ENCODE data around the gene AFAP1.

Gene AFAP1

DNA sequence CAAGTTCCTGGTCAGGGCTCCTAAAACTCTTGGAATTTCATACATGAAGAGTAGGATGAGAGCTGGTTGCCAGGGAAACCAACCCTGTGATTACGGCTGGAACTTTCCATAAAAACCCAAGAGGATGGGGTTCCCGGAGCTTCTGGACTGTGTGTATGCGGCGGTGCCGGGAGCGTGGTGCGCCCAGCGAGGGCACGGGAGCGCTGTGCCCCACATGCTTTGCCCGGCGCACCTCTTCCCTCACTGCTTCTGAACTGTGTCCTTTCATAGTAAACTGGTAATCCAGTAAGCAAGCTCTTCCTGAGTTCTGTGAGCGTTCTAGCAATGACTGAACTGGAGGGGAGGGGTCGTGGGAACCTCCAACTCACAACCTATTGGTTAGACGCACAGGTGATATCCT, 152.6 kb downstream of the AFAP1 start:
- no peak for DNase-seq (ENCODE audit: low spot score)
- TF ChIP-seq, protein P1, sequence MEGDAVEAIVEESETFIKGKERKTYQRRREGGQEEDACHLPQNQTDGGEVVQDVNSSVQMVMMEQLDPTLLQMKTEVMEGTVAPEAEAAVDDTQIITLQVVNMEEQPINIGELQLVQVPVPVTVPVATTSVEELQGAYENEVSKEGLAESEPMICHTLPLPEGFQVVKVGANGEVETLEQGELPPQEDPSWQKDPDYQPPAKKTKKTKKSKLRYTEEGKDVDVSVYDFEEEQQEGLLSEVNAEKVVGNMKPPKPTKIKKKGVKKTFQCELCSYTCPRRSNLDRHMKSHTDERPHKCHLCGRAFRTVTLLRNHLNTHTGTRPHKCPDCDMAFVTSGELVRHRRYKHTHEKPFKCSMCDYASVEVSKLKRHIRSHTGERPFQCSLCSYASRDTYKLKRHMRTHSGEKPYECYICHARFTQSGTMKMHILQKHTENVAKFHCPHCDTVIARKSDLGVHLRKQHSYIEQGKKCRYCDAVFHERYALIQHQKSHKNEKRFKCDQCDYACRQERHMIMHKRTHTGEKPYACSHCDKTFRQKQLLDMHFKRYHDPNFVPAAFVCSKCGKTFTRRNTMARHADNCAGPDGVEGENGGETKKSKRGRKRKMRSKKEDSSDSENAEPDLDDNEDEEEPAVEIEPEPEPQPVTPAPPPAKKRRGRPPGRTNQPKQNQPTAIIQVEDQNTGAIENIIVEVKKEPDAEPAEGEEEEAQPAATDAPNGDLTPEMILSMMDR (IDR thresholded peaks at IDR 0.05; ENCODE audit: extremely low read depth, missing control alignments): no peak

DNA sequence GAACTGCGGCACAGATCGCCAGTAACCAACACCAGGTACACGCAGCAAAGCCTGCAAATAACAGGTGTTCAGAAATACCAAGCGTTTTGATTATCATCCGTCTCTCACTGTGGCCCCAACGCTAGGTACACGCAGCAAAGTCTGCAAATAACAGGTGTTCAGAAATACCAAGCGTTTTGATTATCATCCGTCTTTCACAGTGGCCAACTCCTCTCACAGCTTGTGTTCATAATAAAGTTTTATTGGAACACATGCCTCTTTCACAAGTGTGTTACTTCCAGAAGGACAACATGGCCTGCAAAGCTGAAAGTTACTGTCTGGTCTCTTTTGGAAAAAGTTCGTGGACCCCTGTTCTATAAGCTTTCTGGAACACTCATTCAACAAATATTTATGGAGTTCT, 153.1 kb downstream of the AFAP1 start:
- TF ChIP-seq, protein P1 (IDR thresholded peaks at IDR 0.05; ENCODE audit: extremely low read depth, missing control alignments): no peak
- DNase-seq (ENCODE audit: low spot score): no peak

DNA sequence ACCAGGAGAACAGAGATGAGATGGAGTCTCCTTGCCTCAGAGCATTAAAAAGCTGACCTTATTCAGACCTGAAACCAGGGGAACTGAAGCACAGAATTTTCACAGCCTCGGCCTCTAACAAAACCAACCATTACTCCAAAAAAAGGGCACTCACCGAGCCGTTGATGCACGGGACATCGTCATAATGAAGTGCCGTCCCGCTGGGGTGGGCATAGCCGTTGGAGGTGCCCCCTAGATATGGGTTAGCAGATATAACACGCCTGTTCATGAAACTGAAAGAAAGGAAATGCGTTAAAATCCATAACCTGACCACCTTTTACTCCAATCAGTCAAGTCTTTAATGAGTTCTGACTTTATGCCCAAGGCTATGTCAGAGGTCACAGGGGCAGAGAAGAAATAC, 153.6 kb downstream of the AFAP1 start:
- TF ChIP-seq, protein P1 (IDR thresholded peaks at IDR 0.05; ENCODE audit: extremely low read depth, missing control alignments): no peak
- DNase-seq (ENCODE audit: low spot score): no peak

DNA sequence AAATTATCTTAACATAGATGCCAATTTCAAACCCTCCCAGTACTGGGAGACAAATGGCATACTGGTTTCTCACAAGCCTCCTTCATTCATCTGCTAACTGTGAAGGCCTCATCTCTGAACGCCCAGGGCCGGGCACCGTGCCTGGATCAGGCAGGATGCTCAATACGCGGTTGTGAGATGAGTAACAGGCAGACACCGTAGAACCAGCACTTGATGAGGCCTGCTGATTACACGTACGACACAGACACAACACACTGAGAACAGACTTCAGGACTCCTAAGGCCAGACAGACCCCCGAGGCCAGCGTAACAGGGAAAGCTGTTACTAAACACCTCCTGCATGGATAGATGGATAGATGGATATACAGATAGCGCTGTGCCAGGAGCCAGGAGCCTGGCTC, 154.6 kb downstream of the AFAP1 start:
- DNase-seq (ENCODE audit: low spot score): no peak
- TF ChIP-seq, protein P1 (IDR thresholded peaks at IDR 0.05; ENCODE audit: extremely low read depth, missing control alignments): no peak

DNA sequence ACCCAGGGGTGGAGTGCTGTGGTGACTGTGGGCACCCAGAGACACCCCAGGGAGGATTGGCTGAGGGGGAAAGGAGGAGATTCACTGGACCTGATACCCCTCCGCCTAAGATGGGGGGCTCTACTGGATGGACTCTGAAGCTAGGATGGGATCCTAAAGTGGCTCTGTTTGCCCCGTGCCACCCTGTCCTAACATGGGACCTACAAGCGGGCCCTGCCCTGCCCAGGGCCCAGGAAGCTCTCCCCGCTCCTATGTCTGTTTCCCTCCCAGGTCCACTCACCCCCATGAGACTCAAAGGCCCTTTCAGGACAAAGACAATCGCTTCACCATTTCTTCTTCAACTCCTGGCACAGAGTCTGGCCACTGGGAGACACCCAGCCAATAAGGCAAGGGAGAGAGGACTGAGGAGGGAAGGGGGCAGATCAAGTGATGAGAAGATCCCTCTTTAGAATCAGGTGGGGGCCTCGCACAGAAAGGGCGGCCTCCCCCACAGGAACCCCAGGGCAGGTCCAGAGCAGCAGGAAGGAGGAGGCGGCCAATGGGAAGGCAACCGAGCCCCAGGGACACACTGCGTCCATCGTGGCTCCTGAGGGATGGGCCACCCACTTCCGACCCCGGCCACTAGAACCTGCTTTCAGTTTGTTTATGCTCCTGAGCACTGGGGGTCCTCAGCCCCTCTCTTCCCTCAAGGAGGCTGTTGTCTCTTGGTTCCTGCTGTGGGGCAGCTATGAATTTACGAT, 155.4 kb downstream of the AFAP1 start:
- no peak for DNase-seq (ENCODE audit: low spot score)
- TF ChIP-seq, protein P1 (IDR thresholded peaks at IDR 0.05; ENCODE audit: extremely low read depth, missing control alignments): no peak

DNA sequence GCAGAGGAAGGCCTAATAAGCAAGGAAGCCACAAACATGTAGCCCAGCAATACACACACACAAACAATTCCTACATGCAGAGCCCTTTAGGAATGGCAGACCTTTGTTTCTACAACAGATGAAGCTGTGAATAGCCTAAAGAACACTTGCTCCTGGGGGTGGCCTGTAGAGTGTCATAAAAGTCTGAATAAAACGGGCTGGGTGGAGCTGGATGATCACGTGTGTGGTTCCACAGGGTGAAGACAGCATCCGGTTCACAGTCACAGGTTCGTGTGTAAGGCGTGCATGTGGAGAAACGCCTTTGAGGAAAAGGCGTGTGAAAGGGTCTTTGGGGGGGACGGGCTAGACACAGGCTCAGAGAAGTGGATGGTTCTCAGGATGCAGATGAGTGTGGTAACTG, 156.1 kb downstream of the AFAP1 start:
- no peak for DNase-seq (ENCODE audit: low spot score)
- TF ChIP-seq, protein P1 (IDR thresholded peaks at IDR 0.05; ENCODE audit: extremely low read depth, missing control alignments): no peak

DNA sequence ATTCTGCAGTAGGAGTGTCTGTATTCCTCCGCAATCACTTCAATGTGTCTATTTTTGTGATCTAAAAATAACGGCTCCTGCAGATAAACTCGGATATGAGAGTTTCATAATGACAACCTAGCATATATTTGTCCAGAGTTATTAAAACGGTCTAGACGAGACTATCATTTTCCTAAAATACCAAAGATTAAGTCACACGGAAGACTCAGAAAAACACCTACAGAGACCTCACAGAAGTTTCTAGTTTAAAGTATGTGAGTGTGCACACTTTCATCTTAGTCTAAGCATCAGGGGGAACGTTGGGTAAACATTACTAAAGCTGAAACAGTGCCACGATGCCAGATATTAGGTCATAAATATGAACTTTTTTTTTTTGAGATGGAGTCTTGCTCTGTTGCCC, 156.9 kb downstream of the AFAP1 start:
- DNase-seq (ENCODE audit: low spot score): no peak
- TF ChIP-seq, protein P1 (IDR thresholded peaks at IDR 0.05; ENCODE audit: extremely low read depth, missing control alignments): no peak
